ENCODE data around the gene ACP4.
"Not testable (repeated sequence)": the region's sequence is repeated elsewhere in the genome, so short reads cannot be mapped to it uniquely, and the experiment has no call there.

Gene ACP4

DNA sequence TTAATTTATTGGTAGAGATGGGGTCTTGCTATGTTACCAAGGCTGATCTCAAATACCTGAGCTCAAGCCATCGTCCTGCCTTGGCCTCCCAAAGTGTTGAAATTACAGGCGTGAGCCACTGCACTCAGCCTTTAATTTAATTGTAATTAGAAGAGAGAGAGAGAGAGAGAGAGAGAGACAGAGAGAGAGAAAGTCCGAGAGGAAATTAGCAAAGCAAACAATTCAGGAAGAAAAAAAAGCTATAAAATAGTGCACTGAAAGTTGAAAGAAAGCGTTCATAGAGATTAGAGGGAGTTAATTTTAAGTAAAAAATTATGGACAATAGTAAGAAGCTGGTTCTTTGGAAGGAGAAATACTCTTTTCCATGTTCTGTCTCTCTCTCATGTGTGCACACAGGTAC lies 13.0 kb upstream of the ACP4 start:
- no peak for DNase-seq

DNA sequence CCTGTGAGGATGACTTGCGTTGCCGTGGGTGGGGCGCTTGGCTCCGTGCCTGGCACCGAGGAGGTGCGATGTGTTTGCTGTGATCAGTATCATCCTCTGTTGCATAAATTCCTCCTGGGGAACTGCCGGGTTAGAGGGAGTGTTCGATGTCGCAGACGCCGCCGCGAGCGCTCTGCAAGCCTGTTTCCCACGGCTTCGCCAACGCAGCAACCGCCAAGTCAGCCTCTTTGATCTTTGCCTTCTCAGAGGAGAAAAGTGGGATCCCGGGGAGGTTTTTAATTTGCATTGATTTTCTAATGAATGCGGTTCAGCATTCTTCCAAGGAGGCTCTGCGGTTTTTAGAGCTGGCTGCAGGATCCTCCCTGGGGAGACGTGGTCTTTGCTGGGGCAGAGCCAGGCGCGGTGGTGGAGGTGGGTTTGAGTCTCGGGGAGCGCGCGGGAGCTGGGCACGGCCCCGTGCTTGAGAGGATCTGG lies 12.3 kb upstream of the ACP4 start:
- no peak for DNase-seq

DNA sequence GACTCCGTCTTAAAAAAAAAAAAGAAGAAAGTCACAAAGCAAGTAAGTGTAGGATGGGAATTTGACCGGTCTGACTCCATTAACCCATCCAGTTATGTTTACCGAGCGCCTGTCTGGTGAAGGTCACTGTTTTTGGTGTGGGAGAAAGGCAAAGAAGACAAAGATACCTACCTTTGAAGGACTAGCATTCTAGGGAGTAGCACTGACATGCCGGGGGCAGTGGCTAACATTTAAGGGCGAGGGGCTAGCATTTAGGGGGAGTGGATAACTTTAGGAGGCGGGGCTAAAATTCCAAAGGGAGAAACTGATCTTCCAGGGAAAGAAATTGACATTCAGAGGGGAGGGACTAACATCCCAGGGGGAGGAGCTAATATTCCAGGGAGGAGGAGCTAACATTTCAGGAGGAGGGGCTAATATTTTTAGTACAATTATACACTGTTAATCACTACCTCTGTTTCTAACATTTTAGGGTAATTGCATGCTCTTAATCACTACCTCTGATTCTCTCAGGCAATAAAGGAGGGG lies 11.2 kb upstream of the ACP4 start:
- DNase-seq, result no peak

DNA sequence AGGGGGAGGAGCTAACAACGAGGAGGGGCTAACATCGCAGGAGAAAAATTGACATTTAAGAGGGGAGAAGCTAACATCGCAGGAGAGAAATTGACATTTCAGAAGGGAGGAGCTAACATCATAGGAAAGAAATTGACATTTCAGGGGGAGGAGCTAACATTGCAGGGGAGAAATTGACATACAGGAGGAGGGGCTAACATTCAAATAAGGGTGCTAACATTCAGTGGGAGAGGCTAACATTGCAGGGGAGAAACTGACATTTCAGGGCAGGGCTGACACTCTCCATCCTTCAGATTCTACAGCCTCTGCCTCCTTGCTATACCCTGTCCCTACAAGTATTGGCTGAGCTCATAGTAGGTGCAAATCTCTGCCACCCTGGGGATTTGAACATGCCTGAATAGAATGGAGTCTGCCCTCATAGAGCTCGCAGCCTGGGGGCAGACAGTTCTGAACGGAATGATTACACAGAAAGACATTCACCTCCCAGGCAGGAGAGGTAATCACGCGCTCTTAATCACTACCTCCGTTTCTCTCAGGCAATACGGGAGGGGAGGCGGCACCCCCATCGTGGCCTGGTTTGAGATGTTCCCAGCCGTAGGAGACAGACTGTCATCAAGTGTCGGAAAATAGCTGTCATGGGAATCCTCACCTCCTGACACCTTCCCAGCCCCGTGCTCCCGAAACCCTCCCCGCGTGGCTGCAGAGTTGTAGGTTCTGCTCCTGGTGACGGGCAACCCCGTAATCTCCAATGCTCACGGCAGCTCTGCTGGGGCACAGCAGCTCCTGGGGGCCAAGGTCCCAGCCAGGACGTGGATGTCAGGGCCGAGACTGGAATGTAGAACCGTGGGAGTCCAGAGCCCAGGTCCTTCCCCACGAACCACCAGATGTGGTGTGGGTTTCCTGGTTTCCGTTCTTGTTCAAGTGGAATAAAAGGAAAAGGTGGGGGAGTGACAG lies 10.4 kb upstream of the ACP4 start:
- no peak for DNase-seq

DNA sequence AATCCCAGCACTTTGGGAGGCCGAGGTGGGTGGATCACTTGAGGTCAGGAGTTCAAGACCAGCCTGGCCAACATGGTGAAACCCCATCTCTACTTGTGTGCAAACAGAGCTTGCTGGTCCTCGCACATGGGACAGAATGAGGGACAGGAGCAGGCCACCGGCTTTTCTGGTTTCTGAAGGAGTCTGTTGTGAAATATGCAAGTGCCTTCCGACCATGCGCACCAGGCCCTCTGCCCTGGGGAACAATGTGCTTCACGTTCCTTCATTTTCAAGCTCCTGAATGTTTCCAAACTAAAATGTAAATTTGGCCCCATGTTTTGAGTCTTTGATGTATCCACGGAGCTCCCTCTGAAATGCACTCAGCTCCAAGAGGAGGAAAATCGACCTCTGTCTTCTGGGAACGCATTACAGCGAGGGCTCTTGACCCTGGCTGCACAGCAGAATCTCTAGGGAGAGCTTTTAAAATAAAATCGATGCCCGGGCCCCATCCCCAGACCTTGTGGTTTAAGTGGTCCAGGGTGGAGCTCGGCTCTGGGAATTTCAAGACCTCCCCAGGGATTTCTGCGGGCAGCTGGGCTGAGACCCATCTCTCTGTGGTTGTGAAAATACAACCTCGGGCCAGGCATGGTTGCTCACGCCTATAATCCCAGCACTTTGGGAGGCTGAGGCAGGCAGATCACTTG lies 9.3 kb upstream of the ACP4 start:
- no peak for DNase-seq

DNA sequence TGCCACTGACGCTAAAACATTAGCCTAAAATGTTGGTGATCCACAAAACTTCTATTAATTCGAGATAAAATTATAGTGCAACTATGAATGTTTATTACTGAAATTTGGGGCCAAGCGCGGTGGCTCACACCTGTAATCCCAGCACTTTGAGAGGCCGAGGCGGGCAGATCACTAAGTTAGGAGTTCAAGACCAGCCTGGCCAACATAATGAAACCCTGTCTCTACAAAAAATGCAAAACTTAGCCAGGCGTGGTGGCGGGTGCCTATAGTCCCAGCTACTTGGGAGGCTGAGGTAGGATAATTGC lies 6.4 kb upstream of the ACP4 start:
- DNase-seq, result not testable (repeated sequence)

DNA sequence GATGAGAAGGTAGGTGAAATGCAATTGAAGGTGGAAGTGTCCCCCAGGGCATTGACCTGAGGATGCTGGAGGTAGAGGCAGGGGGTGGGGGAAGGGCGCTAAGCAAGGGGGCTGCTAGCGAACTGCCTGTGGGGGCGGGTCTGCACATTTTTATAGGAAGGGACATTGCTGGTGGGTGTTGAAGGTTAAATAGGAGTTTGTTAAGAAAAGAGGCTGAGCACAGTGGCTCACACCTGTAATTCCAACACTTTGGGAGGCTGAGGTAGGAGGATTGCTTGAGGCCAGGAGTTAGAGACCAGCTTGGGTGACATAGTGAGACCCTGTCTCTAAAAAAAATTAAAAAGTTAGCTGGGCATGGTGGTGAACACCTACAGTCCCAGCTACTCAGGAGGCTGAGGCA lies 5.5 kb upstream of the ACP4 start:
- no peak for DNase-seq

DNA sequence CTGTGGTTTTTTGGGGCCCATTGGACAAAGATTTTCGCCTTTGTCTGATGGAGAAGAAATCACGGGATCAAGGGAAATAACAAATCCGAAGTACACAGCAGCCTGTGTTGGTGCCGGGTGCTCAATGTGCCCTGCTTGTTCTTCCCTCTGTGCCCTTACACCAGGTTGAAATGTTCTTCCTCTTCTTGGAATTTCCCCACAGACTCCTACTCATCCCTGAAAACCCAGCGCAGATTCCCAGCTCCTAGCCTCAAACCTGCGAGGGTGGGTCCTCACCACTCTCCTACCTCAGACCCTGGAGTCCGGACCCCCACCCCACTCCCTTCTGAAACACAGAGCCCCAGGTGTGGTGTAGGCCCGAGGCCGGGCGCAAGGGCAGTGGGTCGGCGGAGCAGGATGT lies 4.9 kb upstream of the ACP4 start:
- DNase-seq, result no peak

DNA sequence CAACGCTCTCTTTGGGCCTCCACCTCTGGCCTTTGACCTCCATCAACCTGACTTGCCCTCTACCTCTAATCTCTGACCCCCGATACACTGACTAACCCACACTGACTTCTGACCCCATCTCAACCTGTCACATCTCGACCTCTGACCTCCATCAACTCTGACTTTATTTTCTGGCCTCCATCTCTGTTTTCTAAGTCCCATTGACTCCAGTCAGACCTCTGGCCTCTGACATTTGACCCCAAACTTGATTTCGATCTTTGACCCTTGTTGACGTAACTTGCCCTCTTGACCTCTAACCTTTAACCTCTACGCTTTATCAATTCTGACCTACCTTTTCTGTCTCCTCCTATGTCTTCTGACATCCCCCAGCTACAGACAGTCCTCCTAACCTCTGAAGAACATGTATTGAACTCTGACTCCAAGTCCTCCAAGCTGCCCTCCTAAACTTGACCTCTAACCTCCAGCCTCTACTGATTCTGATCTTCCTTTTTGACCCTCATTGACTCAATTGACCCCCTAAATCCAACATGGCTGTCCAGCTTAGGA lies 780 bp downstream of the ACP4 start:
- no peak for DNase-seq

DNA sequence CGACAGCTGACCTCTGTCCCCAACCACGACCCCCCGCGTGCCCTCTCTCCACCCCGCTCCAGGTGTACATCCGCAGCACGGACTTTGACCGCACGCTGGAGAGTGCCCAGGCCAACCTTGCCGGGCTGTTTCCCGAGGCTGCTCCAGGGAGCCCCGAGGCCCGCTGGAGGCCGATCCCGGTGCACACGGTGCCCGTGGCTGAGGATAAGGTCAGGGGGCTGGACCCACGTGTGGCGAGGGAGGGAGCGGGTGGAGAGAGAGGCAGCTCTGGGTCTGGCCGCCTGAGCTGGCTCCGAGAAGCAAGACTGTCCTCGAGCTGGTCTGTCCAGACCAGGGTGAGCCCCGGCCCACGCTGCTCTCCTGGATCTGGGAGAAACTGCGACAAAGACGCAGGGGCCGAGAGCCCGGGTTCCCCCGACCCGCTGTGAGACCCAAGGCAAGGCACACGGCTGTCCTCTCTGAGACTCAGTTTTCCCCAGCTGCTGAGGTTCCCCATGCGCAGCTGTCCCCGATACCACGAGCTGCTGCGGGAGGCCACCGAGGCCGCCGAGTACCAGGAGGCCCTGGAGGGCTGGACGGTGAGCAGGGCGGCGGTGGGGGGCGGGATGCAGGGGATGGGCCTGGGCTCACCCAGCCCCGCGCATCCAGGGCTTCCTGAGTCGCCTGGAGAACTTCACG lies 1.5 kb downstream of the ACP4 start:
- no peak for DNase-seq

DNA sequence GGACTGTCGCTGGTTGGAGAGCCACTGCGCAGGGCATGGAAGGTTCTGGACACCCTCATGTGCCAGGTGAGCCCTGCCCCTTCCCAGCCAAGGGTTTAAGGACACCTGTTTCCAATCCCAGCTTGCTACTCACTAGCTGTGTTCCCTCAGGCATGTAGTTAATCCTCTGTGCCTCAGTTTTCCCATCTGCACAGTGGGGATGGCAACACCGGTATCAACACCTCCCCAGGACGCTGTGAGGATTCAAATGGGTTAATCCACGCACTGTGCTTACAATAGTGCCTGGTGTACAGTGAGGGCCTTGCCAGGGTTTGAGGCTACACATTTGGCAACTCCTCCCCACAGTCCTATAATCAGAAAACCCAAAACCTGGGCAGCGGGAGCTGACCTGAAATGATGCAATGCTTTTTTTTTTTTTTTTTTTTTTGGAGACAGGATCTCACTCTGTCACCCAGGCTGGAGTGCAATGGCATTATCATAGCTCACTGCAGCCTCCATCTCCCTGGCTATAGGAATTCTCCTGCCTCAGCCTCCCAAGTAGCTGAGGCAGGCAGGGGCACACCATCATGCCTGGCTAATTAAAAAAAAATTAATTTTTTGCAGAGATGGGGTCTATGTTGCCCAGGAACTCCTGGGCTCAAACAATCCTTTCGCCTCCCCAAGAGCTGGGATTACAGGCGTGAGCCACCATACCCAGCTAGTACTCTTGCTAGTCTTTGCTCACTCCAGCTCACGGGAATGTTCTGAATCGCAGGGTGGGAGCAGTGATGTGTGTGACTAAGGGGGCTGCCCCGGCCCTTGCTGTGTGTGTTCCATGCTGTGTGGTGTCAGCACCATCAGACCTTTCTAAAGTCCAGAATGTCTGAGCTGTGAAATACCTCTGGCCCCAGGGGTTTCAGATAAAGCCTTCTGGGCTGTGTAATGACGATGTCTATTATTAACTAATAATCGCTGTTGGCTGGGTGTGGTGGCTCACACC lies 2.3 kb downstream of the ACP4 start:
- DNase-seq, result no peak

DNA sequence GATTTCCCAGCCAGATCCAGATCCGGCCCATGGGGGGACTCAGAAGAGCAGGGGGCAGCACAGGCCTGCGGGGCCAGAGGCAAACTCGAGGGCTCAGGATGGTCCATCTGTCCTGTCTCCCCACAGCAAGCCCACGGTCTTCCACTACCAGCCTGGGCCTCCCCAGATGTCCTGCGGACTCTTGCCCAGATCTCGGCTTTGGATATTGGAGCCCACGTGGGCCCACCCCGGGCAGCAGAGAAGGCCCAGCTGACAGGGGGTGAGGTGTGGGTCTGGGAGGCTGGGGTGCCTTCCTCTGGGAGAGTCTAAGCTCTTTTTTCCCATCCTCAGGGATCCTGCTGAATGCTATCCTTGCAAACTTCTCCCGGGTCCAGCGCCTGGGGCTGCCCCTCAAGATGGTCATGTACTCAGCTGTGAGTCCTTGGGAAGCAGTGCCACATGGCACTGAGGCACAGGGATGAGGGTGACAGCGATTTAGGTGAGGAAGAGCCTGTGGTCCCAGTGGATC lies 3.4 kb downstream of the ACP4 start:
- no peak for DNase-seq

DNA sequence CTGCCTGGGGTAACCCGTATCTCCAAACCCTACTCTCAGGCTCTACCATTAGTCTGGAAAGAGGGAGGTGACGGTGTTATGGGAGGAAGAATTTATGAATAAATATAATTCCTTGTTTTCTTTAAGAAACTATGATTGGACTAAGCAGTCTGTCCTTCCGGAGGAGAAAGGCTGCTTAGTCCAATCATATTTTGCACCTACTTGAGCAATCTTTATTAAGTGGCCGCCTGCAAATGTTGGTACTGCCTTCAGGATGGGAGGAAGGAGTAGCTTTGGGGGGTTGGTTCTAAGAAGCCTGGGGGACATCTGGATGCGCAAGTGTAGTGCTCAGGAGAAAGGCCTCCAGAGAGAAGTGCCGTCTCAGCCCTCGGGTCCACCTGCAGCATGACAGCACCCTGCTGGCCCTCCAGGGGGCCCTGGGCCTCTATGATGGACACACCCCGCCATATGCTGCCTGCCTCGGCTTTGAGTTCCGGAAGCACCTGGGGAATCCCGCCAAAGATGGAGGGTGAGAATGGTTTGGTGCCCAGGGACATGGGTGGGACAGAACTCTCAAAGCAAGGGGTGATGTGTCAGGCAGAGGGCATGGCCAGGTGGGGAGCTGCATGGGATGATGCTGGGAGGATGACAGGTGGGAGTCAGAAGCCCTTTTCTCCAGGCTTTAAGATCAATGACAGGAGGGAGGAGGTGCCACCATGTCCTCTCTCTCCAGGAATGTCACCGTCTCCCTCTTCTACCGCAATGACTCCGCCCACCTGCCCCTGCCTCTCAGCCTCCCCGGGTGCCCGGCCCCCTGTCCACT lies 4.1 kb downstream of the ACP4 start:
- DNase-seq, result no peak

DNA sequence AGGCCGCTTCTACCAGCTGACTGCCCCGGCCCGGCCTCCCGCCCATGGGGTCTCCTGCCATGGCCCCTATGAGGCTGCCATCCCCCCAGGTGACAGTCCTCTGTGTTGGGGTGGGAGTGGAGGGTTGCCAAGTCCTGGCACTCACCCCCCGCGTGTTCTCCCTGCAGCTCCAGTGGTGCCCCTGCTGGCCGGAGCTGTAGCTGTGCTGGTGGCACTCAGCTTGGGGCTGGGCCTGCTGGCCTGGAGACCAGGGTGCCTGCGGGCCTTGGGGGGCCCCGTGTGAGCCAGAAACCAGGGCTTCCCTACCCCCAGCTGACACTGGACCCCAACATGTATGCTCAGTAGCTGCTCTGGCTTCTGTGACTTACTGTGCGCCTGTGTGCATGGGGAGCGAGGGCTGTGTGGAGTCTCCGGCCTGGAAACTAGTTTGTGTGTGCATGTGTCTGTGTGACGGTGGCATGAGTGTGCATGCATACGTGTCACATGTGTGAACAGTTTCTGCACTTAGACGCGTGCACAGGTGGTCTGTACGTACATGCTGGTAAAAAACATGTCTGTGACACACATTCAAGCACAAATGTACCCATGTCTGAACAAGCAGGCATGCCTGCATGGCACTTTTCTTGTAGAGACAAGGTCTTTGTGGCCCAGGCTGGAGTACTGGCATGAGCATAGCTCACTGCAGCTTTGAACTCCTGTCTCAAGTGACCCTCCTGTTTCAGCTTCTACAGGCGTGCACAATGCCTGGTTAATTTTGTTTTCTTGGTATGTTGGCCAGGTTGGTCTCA lies 4.9 kb downstream of the ACP4 start:
- DNase-seq, result no peak

DNA sequence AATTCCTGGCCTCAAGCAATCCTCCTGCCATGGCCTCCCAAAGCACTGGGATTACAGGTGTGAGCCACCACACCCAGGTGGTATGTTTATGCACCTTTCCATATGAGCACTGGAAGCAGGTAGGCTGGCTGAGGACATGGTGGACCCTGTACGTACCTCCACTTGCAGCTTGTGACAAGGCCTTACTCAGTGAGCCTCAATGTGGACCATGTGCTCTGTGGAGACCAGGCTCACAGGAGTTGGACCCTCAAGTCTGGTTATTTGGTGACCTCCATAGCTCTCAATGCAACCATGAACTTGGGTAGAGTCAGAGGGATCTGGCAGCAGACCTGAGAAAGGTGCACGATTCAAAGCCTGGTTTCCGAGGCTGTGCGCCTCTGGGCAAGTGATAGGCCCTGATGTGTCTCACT lies 5.5 kb downstream of the ACP4 start:
- no peak for DNase-seq

DNA sequence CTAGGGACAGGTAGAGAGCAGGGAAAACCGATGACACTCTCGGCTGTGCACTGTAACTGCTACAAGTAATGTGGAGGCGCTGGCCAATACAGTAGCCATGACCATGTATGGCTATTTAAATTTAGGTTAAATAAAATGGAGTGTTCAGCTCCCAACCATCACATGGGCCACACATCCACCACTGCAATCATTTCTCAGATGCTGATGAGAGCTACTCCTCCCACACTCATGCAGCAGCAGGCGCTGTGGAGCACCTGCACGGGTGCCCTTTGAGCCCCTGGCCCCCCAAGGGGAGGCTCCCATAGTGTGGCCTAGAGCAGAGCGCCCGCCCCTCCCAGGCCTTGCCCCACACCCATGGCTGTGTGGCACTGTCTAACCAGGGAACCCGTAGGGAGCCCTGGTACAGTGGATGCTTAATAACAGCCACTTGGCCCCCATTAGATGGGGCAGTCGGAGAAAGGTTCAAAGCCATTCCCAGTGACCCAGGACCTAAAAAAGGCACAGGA lies 6.0 kb downstream of the ACP4 start:
- DNase-seq, result no peak

DNA sequence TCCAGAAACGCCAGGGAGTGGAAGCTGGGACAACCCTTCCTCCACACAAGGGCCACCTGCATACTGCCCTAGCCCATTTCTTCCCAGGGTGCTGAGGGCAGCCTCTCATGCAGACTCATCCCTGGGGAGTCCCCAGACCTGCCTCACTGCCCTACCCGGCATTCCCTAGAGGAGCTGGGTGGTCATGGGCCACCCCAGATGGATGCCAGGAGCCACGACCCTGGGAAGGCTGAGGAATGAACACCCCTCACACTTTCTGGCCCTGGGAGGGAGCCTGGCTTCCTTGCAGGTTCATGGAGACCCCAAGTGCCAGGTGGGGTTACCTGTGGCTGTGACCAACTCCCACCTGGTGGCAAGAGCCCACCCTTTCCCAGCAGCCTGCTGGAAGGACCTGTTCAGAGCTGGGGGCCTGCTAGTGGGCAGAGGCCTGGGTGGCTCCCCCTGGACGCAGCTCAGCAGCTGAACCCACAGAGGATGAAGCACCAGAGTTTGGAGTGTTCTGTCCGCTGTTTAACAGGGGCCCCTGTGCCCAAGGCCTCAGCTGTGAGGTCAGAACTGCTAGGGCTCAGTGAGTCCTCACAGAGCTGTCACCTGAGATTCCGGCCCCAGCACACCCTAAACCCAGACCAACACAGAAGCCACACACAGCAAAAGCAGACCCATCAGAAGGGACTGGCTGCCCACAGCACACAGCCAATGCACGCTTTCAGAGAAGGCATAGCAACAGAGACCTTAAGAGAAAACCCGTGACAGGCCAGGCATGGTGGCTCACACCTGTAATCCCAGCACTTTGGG lies 6.6 kb downstream of the ACP4 start:
- DNase-seq, result no peak

DNA sequence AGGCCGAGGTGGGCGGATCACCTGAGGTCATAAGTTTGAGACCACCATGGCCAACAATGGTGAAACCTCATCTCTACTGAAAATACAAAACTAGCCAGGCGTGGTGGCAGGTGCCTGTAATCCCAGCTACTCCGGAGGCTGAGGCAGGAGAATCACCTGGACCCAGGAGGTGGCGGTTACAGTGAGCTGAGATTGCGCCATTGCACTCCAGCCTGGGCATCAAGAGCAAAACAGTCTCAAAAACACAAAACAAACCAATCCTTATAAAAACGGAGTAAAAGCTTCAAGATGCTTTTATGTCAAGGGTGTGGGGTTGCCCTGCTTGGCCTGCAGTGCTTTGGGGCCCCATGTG lies 7.2 kb downstream of the ACP4 start:
- DNase-seq, result no peak

All from NK-92 treated with Interleukin-12 subunit alpha and Interleukin-12 subunit beta, amount 100 ng/mL, for 24 hours (cell line).